HL-60 (cell line): ENCODE measurements around the gene MT1B.

Source experiments
- DNase-seq, 2 experiments: peaks; one replicate each; pipeline ENCODE4 v3.0.0-alpha.2; 2010 to 2020; ENCODE audit warnings: low read depth in 1 of 2, low spot score in 1 of 2
- H3K27ac ChIP-seq: fragments of 250-450 bp; sonication (Bioruptor Pico); replicated peaks from 2 replicates; pipeline ENCODE4 v1.5.1; 2020; ENCODE audit warnings: mild to moderate bottlenecking, moderate library complexity
- H3K27me3 ChIP-seq: fragments of 250-450 bp; sonication (Bioruptor Pico); 2 replicates; pipeline ENCODE4 v1.5.1; 2021; ENCODE audit warnings: mild to moderate bottlenecking, moderate library complexity; ENCODE audit not compliant: insufficient read depth, poor library complexity, severe bottlenecking
- H3K4me3 ChIP-seq: replicated peaks from 2 replicates; pipeline ENCODE4 v1.5.1; 2011; ENCODE audit warnings: mild to moderate bottlenecking, control low read depth, low read length; ENCODE audit not compliant: insufficient read depth
- GABPA ChIP-seq: IDR thresholded peaks from 2 replicates; pipeline ENCODE4 v1.6.1; 2012; ENCODE audit warnings: low read depth
- POLR2AphosphoS5 ChIP-seq: IDR thresholded peaks from 2 replicates; pipeline ENCODE4 v1.6.1; 2012; ENCODE audit warnings: low read depth
- SPI1 ChIP-seq: IDR thresholded peaks from 2 replicates; pipeline ENCODE4 v1.6.1; 2012; ENCODE audit warnings: low read depth, mild to moderate bottlenecking, borderline replicate concordance
- TF ChIP-seq, protein P1 (sequence below): IDR thresholded peaks from one replicate; pipeline ENCODE4 v1.5.1; 2011; ENCODE audit warnings: low read length, control low read depth, inconsistent platforms; ENCODE audit not compliant: insufficient read depth
- TF ChIP-seq, protein P2 (sequence below): IDR thresholded peaks from 2 replicates; pipeline ENCODE4 v1.6.1; 2012; ENCODE audit warnings: low read depth; ENCODE audit not compliant: insufficient replicate concordance

The MT1B gene

DNA sequence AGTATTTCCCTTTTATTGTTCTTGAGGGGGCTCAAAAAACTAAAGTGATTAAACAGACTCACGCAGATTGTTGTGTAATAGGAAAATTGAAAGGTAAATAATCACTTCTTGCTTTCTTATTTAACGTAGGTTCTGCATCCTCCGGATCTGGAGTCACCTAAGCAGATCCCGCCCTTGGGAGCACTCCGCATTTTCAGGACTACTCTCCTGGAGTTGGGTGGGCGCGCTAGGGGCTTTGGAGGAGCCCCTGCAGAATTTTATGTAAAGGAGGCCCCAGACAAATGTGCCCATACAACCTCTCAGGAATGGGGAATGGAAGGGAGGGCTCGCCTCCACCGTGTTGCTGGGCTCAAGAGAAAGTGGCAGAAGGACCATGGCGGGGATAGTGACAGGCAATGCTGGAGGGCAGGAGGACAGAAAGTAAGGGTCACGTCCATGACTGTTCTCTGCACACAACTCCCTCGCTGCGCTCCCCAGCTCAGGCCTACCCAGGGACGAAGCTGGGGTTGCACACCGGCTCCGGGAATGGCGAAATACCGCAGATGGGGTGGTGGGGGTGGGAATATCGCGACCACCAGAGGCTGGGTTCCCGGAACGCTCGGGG, 35.0 kb upstream of the MT1B start:
- no peak overlapping the region for H3K27ac ChIP-seq
- peak overlapping the region; percentile 34 for H3K4me3 ChIP-seq

DNA sequence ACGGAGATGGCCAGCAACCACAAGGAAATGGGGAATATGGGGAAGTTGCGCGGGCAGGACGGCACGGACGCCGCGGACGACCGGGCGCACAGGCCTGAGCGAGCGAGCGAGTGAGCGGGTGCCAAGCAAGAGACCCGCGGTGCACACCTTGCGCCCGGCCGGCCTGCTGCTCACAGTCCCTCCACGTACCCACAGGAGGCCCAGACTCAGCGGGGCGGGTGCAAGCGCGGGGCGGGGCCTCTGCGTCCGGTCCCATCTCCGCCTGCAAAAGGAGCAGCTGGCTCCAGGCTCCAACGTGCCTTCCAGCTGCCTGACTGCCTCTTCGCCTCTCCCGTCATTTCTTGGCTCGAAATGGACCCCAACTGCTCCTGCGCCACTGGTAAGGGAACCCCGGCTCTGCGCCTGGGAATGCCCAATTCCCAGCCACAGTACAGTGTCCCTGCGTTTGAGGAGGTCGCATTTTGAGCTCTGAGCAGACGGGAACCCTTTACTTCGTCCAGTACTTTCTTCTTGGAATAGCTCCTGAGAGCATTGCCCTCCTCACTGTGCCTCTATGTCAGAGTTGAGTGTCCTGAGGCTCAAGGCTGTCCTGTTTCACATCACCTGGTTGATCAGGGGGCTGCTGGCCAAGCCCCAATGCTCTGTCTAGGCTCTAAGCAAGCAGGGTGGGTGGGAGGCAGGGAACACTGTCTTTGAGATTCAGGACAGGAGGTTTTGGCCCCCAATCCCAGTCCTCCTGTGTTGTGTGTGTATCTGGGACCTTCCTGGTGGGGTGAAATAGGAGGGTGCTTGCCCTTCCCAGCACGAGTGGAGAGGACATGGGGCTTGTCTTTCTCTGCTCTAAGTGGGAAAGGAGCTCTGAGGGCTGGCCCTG, 34.2 kb upstream of the MT1B start:
- TF ChIP-seq SPI1: no peak
- TF ChIP-seq, protein P1, sequence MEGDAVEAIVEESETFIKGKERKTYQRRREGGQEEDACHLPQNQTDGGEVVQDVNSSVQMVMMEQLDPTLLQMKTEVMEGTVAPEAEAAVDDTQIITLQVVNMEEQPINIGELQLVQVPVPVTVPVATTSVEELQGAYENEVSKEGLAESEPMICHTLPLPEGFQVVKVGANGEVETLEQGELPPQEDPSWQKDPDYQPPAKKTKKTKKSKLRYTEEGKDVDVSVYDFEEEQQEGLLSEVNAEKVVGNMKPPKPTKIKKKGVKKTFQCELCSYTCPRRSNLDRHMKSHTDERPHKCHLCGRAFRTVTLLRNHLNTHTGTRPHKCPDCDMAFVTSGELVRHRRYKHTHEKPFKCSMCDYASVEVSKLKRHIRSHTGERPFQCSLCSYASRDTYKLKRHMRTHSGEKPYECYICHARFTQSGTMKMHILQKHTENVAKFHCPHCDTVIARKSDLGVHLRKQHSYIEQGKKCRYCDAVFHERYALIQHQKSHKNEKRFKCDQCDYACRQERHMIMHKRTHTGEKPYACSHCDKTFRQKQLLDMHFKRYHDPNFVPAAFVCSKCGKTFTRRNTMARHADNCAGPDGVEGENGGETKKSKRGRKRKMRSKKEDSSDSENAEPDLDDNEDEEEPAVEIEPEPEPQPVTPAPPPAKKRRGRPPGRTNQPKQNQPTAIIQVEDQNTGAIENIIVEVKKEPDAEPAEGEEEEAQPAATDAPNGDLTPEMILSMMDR: no peak
- TF ChIP-seq GABPA: no peak
- TF ChIP-seq, protein P2, sequence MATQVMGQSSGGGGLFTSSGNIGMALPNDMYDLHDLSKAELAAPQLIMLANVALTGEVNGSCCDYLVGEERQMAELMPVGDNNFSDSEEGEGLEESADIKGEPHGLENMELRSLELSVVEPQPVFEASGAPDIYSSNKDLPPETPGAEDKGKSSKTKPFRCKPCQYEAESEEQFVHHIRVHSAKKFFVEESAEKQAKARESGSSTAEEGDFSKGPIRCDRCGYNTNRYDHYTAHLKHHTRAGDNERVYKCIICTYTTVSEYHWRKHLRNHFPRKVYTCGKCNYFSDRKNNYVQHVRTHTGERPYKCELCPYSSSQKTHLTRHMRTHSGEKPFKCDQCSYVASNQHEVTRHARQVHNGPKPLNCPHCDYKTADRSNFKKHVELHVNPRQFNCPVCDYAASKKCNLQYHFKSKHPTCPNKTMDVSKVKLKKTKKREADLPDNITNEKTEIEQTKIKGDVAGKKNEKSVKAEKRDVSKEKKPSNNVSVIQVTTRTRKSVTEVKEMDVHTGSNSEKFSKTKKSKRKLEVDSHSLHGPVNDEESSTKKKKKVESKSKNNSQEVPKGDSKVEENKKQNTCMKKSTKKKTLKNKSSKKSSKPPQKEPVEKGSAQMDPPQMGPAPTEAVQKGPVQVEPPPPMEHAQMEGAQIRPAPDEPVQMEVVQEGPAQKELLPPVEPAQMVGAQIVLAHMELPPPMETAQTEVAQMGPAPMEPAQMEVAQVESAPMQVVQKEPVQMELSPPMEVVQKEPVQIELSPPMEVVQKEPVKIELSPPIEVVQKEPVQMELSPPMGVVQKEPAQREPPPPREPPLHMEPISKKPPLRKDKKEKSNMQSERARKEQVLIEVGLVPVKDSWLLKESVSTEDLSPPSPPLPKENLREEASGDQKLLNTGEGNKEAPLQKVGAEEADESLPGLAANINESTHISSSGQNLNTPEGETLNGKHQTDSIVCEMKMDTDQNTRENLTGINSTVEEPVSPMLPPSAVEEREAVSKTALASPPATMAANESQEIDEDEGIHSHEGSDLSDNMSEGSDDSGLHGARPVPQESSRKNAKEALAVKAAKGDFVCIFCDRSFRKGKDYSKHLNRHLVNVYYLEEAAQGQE: no peak
- TF ChIP-seq POLR2AphosphoS5: no peak
- Histone ChIP-seq H3K27ac (no peak overlapping the region), H3K4me3 (peak overlapping the region; percentile 34), H3K27me3 (peaks cover 11% of the 10 kb centered on the region)
- DNase-seq: peak in 1 of 2 experiments; percentile 25

More for the DNA sequence above, 35.0 kb upstream of the MT1B start:
- TF ChIP-seq POLR2AphosphoS5 (no peak), SPI1 (no peak)
- TF ChIP-seq, protein P1: no peak
- no peak for DNase-seq
- H3K27me3 ChIP-seq: peaks cover 11% of the 10 kb centered on the region

DNA sequence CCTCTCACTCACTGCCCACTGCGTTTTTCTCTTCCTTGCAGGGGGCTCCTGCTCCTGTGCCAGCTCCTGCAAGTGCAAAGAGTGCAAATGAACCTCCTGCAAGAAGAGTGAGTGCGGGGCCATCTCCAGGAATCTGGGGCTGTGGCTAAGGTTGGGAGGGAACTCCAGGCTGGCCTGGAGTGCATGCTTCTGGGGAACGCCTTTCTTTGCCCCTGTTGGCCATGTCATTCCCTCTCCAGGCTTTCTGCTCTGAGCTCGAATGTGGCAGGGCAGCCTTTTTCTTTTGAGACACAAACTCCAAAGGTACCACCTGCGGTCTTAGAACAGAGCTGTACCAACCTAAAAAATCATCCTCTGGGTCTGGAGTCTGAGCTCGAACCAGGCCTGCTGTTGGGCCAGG, 33.5 kb upstream of the MT1B start:
- TF ChIP-seq, protein P2: no peak
- TF ChIP-seq, protein P1: no peak
- TF ChIP-seq POLR2AphosphoS5 (no peak), GABPA (no peak)
- no peak for DNase-seq
- no peak overlapping the region for H3K4me3 ChIP-seq
- H3K27ac ChIP-seq: no peak overlapping the region
- H3K27me3 ChIP-seq: peaks cover 11% of the 10 kb centered on the region
